H9 (cell line): ENCODE data around the gene UFSP1. TPM values are rescaled to one million over a fixed set of nuclear protein-coding genes. Genes with fewer than 3 reads are reported as not detected.

Experiments used
- DNase-seq: peaks from one replicate; pipeline ENCODE4 v3.0.0-alpha.2; 2017
- H2AFZ ChIP-seq: one replicate; pipeline ENCODE4 v1.6.1; 2013; ENCODE audit warnings: mild to moderate bottlenecking, low read length, control low read depth, moderate library complexity
- H2AK5ac ChIP-seq: 2 replicates; pipeline ENCODE4 v1.6.1; 2013; ENCODE audit warnings: low read length, control low read depth, mixed read lengths; ENCODE audit not compliant: insufficient read length
- H2BK120ac ChIP-seq: one replicate; pipeline ENCODE4 v1.6.1; 2013; ENCODE audit warnings: low read depth, mild to moderate bottlenecking, low read length, control low read depth, inconsistent platforms; ENCODE audit not compliant: poor library complexity, severe bottlenecking
- H2BK12ac ChIP-seq: 2 replicates; pipeline ENCODE4 v1.6.1; 2013; ENCODE audit warnings: low read length, control low read depth, mixed read lengths, low read depth; ENCODE audit not compliant: insufficient read length
- H2BK15ac ChIP-seq: 2 replicates; pipeline ENCODE4 v1.6.1; 2013; ENCODE audit warnings: low read depth, low read length, control low read depth
- H2BK20ac ChIP-seq: one replicate; pipeline ENCODE4 v1.6.1; 2013; ENCODE audit warnings: low read depth, mild to moderate bottlenecking, low read length, control low read depth, inconsistent platforms; ENCODE audit not compliant: poor library complexity, severe bottlenecking
- H2BK5ac ChIP-seq: 2 replicates; pipeline ENCODE4 v1.6.1; 2013; ENCODE audit warnings: low read length, control low read depth, mixed read lengths; ENCODE audit not compliant: insufficient read length
- H3K14ac ChIP-seq: 2 replicates; pipeline ENCODE4 v1.6.1; 2013; ENCODE audit warnings: low read length, control low read depth; ENCODE audit not compliant: insufficient read depth
- H3K18ac ChIP-seq: 2 replicates; pipeline ENCODE4 v1.6.1; 2013; ENCODE audit warnings: low read depth, mild to moderate bottlenecking, mixed read lengths, low read length, control low read depth; ENCODE audit not compliant: insufficient read length
- H3K23ac ChIP-seq: 2 replicates; pipeline ENCODE4 v1.6.1; 2013; ENCODE audit warnings: low read length, control low read depth, mixed read lengths, low read depth; ENCODE audit not compliant: insufficient read length
- H3K23me2 ChIP-seq: 2 replicates; pipeline ENCODE4 v1.6.1; 2013; ENCODE audit warnings: low read depth, mild to moderate bottlenecking, mixed read lengths, low read length, control low read depth; ENCODE audit not compliant: insufficient read length, poor library complexity, severe bottlenecking
- H3K27ac ChIP-seq: 2 replicates; pipeline ENCODE4 v1.5.1; 2013; ENCODE audit warnings: low read length, control low read depth, mixed read lengths, low read depth; ENCODE audit not compliant: insufficient read length
- H3K27me3 ChIP-seq: 2 replicates; pipeline ENCODE4 v1.6.1; 2013; ENCODE audit warnings: low read length, control low read depth, inconsistent platforms; ENCODE audit not compliant: insufficient read depth
- H3K4ac ChIP-seq: 2 replicates; pipeline ENCODE4 v1.6.1; 2013; ENCODE audit warnings: low read depth, mild to moderate bottlenecking, control low read depth, inconsistent platforms, low read length, moderate library complexity
- H3K4me1 ChIP-seq: 2 replicates; pipeline ENCODE4 v1.6.1; 2013; ENCODE audit warnings: low read length, control low read depth, inconsistent platforms; ENCODE audit not compliant: insufficient read depth
- H3K4me2 ChIP-seq: 2 replicates; pipeline ENCODE4 v1.6.1; 2013; ENCODE audit warnings: low read length, control low read depth, mixed read lengths; ENCODE audit not compliant: insufficient read length, insufficient read depth
- H3K56ac ChIP-seq: 2 replicates; pipeline ENCODE4 v1.6.1; 2013; ENCODE audit warnings: low read depth, mild to moderate bottlenecking, mixed read lengths, low read length, control low read depth; ENCODE audit not compliant: insufficient read length
- H3K79me1 ChIP-seq: 2 replicates; pipeline ENCODE4 v1.6.1; 2013; ENCODE audit warnings: low read depth, mild to moderate bottlenecking, moderate library complexity, low read length, control low read depth, inconsistent platforms; ENCODE audit not compliant: insufficient read depth, poor library complexity, severe bottlenecking
- H3K79me2 ChIP-seq: 2 replicates; pipeline ENCODE4 v1.6.1; 2013; ENCODE audit warnings: low read length, control low read depth, inconsistent platforms; ENCODE audit not compliant: insufficient read depth
- H3K9ac ChIP-seq: 2 replicates; pipeline ENCODE4 v1.6.1; 2013; ENCODE audit warnings: low read length, control low read depth, mixed read lengths; ENCODE audit not compliant: insufficient read length; ENCODE audit errors: extremely low read depth
- H3K9me3 ChIP-seq: one replicate; pipeline ENCODE4 v1.6.1; 2013; ENCODE audit warnings: low read depth, low read length, inconsistent platforms; ENCODE audit not compliant: control insufficient read depth
- H3T11ph ChIP-seq: one replicate; pipeline ENCODE4 v1.6.1; 2013; ENCODE audit warnings: mild to moderate bottlenecking, low read length, control low read depth, inconsistent platforms
- H4K20me1 ChIP-seq: one replicate; pipeline ENCODE4 v1.6.1; 2013; ENCODE audit not compliant: control insufficient read depth, insufficient read length, insufficient read depth
- H4K5ac ChIP-seq: 2 replicates; pipeline ENCODE4 v1.6.1; 2013; ENCODE audit warnings: low read depth, mild to moderate bottlenecking, mixed read lengths, low read length, control low read depth; ENCODE audit not compliant: insufficient read length
- H4K8ac ChIP-seq: replicated peaks from 2 replicates; pipeline ENCODE4 v1.6.1; 2013; ENCODE audit warnings: low read length, control low read depth, mixed read lengths, low read depth; ENCODE audit not compliant: insufficient read length
- H4K91ac ChIP-seq: 2 replicates; pipeline ENCODE4 v1.6.1; 2013; ENCODE audit warnings: low read depth, mild to moderate bottlenecking, moderate library complexity, mixed read lengths, low read length, control low read depth; ENCODE audit not compliant: insufficient read length
- H3K27ac Mint-ChIP-seq, 3 experiments: 2 replicates in 2 of 3; 3 replicates in 1 of 3; pipeline ENCODE4 v1.8.0; 2020 to 2021; ENCODE audit warnings: mixed read lengths in 3 of 3, mild to moderate bottlenecking in 1 of 3, moderate library complexity in 1 of 3
- H3K27me3 Mint-ChIP-seq: 2 replicates; pipeline ENCODE4 v1.8.0; 2021; ENCODE audit warnings: low read depth, mild to moderate bottlenecking, moderate library complexity, mixed read lengths
- H3K36me3 Mint-ChIP-seq, 3 experiments: 2 replicates in 2 of 3; 3 replicates in 1 of 3; pipeline ENCODE4 v1.8.0; 2020 to 2021; ENCODE audit warnings: low read depth in 3 of 3, mixed read lengths in 3 of 3; ENCODE audit not compliant: insufficient read depth in 1 of 3
- H3K4me1 Mint-ChIP-seq, 2 experiments: 2 replicates each; pipeline ENCODE4 v1.8.0; 2020; ENCODE audit warnings: mixed read lengths in 2 of 2
- H3K4me3 Mint-ChIP-seq, 2 experiments: 2 replicates in 1 of 2; 3 replicates in 1 of 2; pipeline ENCODE4 v1.8.0; 2020 to 2021; ENCODE audit warnings: mild to moderate bottlenecking in 2 of 2, mixed read lengths in 2 of 2, moderate library complexity in 1 of 2
- H3K9me3 Mint-ChIP-seq, 2 experiments: 2 replicates in 1 of 2; 3 replicates in 1 of 2; pipeline ENCODE4 v1.8.0; 2020; ENCODE audit warnings: mild to moderate bottlenecking in 2 of 2, mixed read lengths in 2 of 2, moderate library complexity in 1 of 2
- CTCF ChIP-seq: fragments of 200-600 bp; sonication (generic); conservative IDR thresholded peaks from 3 replicates; pipeline ENCODE4 v1.8.0; 2021; ENCODE audit warnings: antibody characterized with exemption, mild to moderate bottlenecking
- WGBS: extraction: QIAGEN DNeasy Blood & Tissue Kit; methylation state at CpG from one replicate; pipeline ENCODE4 v1.1.7; 2013; ENCODE audit warnings: missing lambda C conversion rate, low lambda C conversion rate, mixed read lengths; ENCODE audit not compliant: insufficient read length; ENCODE audit errors: extremely low coverage; 5-methylcytosine and 5-hydroxymethylcytosine counted together
- total RNA-seq: library from RNA; stranded (reverse); gene quantifications from 2 replicates; pipeline ENCODE4 v1.2.1, GENCODE V29; 2021

Gene UFSP1
- total RNA-seq, 1 experiment from 2014 or later: 4.3 TPM

- no peak for DNase-seq
- no peak for TF ChIP-seq CTCF
- Histone ChIP-seq H3K4ac (no peak overlapping the region), H3K79me2 (peaks cover 20% of the 10 kb centered on the region; the same call in 1 of the 2 replicates), H2BK5ac (no peak overlapping the region), H3K27ac (no peak overlapping the region), H3K18ac (no peak overlapping the region), H3K14ac (no peak overlapping the region), H4K8ac (no peak overlapping the region), H3K23me2 (no peaks in the 10 kb centered on the region), H3K9me3 (no peaks in the 10 kb centered on the region), H3K79me1 (peaks cover 6% of the 10 kb centered on the region), H2AFZ (no peak overlapping the region), H3K9ac (no peak overlapping the region), H3K4me2 (no peak overlapping the region), H2BK120ac (no peak overlapping the region), H3T11ph (no peak overlapping the region), H3K27me3 (no peaks in the 10 kb centered on the region), H4K91ac (no peak overlapping the region), H3K23ac (no peak overlapping the region), H4K5ac (no peak overlapping the region), H2BK12ac (no peak overlapping the region), H4K20me1 (no peaks in the 10 kb centered on the region), H2AK5ac (no peak overlapping the region), H2BK15ac (no peak overlapping the region), H3K56ac (no peak overlapping the region), H2BK20ac (no peak overlapping the region), H3K4me1 (no peaks in the 10 kb centered on the region)
- H3K4me1 Mint-ChIP-seq: peaks cover 22 to 38% of the 10 kb centered on the region in 2 experiments
- H3K27ac Mint-ChIP-seq: peak overlapping the region in 1 of 3 experiments; percentile 75; a peak in 1 of 7 replicates
- H3K9me3 Mint-ChIP-seq: no peaks in the 10 kb centered on the region
- H3K27me3 Mint-ChIP-seq: no peaks in the 10 kb centered on the region; the same call in 1 of the 2 replicates
- no CpG with 5 or more reads among the region's 9 CpGs for WGBS
- peaks cover 81 to 97% (median 96%) of the 10 kb centered on the region in 3 experiments for H3K36me3 Mint-ChIP-seq
- H3K4me3 Mint-ChIP-seq: no peak overlapping the region
Measured at GRCh38 chr7:100882201-100882600, 7.3 kb downstream of the UFSP1 start.
